GM20000 (cell line): Measurements from ENCODE around the gene CKB.
A peak's percentile ranks its signal among the peaks of the same experiment; 100 is the strongest.

Experiments used
- DNase-seq: peaks from one replicate; pipeline ENCODE4 v3.0.0; 2012; ENCODE audit warnings: low spot score
- TF ChIP-seq, protein P1 (sequence below): IDR thresholded peaks from 2 replicates; pipeline ENCODE4 v1.5.1; 2012; ENCODE audit warnings: mild to moderate bottlenecking, control low read depth; ENCODE audit errors: extremely low read depth, missing control alignments

CKB gene

DNA sequence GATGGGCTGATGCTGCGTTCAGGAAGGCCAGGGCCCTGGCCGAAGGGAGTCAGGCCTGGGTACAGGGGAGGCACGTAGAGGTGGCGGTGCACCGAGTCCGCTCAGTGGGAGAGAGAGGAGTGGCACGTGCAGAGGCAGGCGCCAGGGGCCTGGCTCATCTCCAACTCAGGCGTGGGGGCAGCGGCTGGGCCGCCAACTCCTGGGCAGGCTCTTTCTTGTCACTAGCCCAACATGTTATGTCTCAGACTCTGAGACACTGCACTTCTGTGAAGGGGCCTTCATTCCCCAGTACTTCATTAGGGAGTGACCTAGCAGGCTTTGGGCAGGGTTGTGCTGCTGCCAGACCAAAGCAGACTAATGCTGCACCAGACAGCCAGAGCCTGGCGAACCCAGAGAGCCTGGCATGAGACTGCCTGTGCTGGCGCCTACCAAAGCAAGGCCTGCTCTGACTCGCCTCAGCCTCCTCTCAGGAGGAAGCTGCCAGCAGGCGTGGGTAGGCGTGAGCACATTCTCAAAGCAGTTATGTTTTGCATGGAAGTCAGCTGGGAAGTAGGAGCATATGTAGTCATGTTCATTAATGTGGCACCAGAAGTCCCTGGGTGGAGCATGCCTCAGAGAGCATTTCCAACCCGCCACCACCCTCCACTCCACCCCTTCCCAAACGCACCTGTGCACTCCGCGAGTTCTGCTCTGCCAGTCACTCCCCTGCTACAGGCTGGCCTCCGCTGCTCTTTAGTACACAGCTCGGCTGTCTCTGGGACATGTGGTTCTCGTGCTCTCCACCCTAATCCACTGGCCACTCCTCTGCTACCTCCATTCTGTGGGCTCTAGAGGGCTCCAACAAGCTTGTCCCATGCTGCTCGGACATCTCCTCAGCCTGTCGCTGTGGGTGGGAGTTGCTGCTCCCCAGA lies 9.7 kb downstream of the CKB start:
- peak; percentile 6 for DNase-seq
- TF ChIP-seq, protein P1, sequence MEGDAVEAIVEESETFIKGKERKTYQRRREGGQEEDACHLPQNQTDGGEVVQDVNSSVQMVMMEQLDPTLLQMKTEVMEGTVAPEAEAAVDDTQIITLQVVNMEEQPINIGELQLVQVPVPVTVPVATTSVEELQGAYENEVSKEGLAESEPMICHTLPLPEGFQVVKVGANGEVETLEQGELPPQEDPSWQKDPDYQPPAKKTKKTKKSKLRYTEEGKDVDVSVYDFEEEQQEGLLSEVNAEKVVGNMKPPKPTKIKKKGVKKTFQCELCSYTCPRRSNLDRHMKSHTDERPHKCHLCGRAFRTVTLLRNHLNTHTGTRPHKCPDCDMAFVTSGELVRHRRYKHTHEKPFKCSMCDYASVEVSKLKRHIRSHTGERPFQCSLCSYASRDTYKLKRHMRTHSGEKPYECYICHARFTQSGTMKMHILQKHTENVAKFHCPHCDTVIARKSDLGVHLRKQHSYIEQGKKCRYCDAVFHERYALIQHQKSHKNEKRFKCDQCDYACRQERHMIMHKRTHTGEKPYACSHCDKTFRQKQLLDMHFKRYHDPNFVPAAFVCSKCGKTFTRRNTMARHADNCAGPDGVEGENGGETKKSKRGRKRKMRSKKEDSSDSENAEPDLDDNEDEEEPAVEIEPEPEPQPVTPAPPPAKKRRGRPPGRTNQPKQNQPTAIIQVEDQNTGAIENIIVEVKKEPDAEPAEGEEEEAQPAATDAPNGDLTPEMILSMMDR = no peak

DNA sequence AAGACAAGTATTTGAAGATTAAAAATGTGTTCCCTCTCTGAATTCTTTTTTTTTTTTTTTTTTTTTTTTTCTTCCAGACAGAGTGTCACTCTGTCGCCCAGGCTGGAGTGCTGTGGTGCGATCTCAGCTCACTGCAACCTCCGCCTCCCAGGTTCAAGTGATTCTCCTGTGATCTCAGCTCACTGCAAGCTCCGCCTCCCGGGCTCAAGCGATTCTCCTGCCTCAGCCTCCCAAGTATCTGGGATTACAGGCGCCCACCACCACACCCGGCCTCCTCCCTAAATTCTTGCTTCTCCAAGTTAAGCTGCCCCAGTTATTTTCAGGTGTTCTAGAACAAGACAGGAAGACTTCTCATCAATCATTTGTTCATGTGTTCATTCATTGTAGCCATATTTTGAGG lies 10.4 kb downstream of the CKB start:
- peak; percentile 4 for DNase-seq

DNA sequence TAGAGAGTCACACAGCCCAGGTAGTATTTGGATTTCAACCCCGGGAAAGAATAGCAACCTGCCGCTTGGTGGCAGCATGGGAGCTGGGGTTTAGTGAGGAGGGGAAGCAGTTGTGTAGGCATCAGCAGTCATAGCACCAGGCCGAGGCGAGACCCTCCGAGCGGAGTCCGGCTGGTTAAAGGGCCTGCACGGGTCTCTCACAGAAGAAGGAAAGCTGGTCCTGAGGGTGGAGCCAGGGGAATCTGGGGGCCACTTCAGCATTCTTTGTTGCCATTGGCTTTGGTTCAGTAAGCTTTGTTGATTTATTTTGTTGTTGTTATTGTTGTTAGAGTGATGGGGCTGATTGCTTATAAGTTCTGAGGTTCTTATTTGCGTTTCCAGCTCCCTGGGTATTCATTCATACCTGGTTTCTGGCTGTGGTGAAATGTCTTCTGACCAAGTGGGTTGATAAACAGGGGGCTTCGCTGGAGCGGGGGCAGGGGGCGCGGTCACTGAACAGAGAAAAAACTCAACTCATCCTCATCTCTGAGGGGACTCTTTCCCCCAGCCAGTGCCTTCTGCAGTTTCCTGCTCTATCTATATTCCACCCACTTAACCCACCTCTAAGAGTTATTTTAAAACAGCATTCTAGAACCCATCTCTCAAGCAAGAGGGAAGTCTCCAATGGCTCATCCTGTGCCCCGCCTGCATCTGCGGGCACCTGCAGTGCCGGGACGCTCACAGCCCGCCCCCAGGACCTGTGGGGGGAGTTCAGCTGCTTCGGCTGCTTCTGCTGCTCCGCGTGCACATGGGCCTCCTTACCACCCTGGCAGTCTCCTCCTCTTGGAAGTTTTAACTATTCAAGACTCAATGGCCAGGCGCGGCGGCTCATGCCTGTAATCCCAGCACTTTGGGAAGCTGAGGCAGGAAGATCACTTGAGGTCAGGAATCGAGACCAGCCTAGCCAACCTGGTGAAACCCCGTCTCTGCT lies 11.6 kb downstream of the CKB start:
- peak; percentile 3 for DNase-seq
- TF ChIP-seq, protein P1 = no peak

DNA sequence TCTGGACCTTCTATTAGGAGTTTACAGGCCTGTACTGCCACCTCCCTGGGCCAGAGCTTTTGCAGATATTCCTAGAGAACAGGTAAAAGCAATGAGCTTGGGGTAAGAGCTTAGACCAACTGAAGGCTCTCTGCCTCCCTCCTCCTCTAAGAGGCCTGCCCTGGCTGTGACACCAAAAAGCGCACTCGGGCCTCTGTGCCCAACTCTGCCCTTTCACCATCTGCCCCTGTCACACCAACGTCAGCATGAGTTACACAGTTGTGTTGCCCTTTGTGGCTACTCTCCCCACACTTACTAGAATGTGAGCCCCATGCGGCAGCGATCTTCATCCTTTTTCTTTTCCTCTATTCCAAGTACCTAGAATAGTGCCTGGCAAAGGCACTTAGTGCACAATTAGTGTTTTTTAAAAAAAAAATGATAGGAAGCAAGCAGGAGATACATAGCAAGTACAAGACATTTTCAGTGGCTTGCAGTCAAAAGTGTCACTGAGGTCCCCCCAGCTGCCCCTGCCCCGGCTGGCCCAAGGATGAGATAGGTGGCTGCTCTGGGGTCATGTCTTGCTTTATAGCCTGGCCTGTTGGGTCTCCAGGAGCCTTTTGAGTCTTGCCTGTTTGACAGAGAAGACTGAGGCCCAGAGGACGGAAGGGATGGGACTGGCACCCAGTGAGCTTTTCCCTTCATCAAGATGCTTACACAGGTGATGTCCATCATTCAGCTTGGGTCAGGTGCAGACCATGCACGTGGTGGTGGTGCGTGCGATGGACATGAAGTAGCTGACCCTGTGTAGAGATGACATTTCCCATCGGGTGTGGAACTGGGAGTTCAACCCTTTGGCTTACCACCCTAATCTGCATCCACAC lies 12.5 kb downstream of the CKB start:
- TF ChIP-seq, protein P1 = no peak
- peak; percentile 3 for DNase-seq

DNA sequence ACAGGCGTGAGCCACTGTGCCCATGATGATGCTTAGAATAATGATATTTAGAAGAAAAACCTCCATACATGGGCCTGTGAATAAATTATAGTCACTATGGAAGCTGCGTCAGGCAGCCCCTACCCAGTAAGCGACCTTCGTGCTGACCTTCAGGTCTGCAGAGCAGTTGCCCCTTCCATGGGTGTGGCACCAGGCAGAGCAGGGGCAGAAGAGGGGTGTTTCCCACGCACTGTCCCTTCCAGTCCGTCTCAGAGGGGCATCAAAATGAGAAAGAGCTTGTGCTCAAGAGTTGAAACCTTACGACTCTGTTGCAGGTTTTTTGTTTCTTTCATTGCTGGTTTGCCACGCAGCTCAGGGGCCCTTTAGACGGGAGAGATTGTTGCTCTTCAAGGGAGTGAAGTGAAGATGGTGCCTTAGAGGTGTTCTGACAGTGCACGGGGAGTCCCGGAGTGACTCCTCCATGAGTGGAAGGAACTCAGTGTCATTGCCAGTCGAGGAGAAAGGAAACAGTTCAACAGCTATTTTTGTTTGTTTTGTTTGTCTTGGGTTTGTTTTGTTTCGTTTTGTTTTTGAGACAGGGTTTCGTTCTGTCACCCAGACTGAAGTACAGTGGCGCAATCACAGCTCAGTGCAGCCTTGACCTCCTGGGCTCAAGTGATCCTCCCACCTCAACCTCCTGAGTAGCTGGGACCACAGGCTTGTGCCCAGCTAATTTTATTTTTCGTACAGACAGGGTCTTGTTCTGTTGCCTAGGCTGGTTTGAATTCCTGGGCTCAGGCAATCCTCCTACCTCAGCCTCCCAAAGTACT lies 13.9 kb downstream of the CKB start:
- TF ChIP-seq, protein P1 = no peak
- peak; percentile 3 for DNase-seq

DNA sequence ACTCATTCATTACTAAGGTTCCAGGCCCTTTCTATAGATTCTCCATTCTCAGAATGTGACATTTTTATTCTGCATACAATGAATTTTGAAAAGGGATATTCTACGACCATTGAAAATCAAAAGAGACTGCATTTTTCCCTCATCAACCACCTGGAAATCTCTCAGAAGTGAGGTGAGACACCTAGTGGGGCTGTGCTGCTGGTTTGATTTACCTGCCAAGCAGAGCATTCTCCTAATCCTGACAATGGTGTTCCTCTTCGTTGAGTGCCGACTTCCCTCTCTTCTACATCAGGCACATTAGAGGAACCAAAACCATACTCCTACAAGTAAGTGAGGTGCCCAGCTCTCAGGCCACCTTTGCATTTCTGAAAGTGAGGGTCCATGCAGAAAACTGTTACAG lies 14.9 kb downstream of the CKB start:
- DNase-seq = peak; percentile 6
- TF ChIP-seq, protein P1 = no peak
